ENCODE results near the gene KRTAP10-8. TPM values are rescaled to one million over a fixed set of nuclear protein-coding genes. Genes with fewer than 3 reads are reported as not detected.
A peak's percentile ranks its signal among the peaks of the same experiment; 100 is the strongest.

The KRTAP10-8 gene
- total RNA-seq, 2 donors from 2014 or later = not detected

GRCh38 chr21:44615911-44616590 lies 4.2 kb downstream of the KRTAP10-8 start:
- Histone ChIP-seq H3K4me1 (no peaks in the 10 kb centered on the region), H3K4me3 (no peak overlapping the region), H3K27me3 (no peaks in the 10 kb centered on the region), H3K27ac (no peak overlapping the region), H3K9ac (ENCODE audit: low read depth in 2 of 2, low read length in 2 of 2) (no peak overlapping the region), H3K36me3 (no peaks in the 10 kb centered on the region), H3K9me3 (no peaks in the 10 kb centered on the region)
- TF ChIP-seq CTCF (IDR thresholded peaks at IDR 0.05) = no peak
- DNase-seq = no peak
- intact Hi-C loops (cut with DNase I) = no loop called here

GRCh38 chr21:44616591-44616926 lies 4.7 kb downstream of the KRTAP10-8 start:
- no peaks in the 10 kb centered on the region for H3K36me3 ChIP-seq
- no peak for DNase-seq
- H3K4me3 ChIP-seq = no peak overlapping the region
- no peak overlapping the region for H3K9ac ChIP-seq (ENCODE audit: low read depth in 2 of 2, low read length in 2 of 2)
- H3K9me3 ChIP-seq = no peaks in the 10 kb centered on the region
- intact Hi-C loops (cut with DNase I) = no loop called here
- no peaks in the 10 kb centered on the region for H3K4me1 ChIP-seq
- TF ChIP-seq CTCF (IDR thresholded peaks at IDR 0.05) = no peak
- no peaks in the 10 kb centered on the region for H3K27me3 ChIP-seq
- H3K27ac ChIP-seq = no peak overlapping the region

GRCh38 chr21:44617071-44617501 lies 5.2 kb downstream of the KRTAP10-8 start:
- intact Hi-C loops (cut with DNase I) = no loop called here
- Histone ChIP-seq H3K9ac (ENCODE audit: low read depth in 2 of 2, low read length in 2 of 2) (no peak overlapping the region), H3K9me3 (no peaks in the 10 kb centered on the region), H3K27ac (no peak overlapping the region), H3K4me1 (no peaks in the 10 kb centered on the region), H3K36me3 (no peaks in the 10 kb centered on the region), H3K27me3 (no peaks in the 10 kb centered on the region), H3K4me3 (no peak overlapping the region)
- TF ChIP-seq CTCF (IDR thresholded peaks at IDR 0.05) = no peak
- no peak for DNase-seq

GRCh38 chr21:44618504-44618903 lies 6.6 kb downstream of the KRTAP10-8 start:
- TF ChIP-seq CTCF (IDR thresholded peaks at IDR 0.05) = no peak
- intact Hi-C loops (cut with DNase I) = no loop called here
- Histone ChIP-seq H3K27ac (no peak overlapping the region), H3K9me3 (no peaks in the 10 kb centered on the region), H3K9ac (ENCODE audit: low read depth in 2 of 2, low read length in 2 of 2) (no peak overlapping the region), H3K4me3 (no peak overlapping the region), H3K27me3 (no peaks in the 10 kb centered on the region), H3K36me3 (no peaks in the 10 kb centered on the region), H3K4me1 (no peaks in the 10 kb centered on the region)
- peak; percentile 34 for DNase-seq

- intact Hi-C loops (cut with DNase I) = no loop called here
- Histone ChIP-seq H3K9ac (ENCODE audit: low read depth in 2 of 2, low read length in 2 of 2) (no peak overlapping the region), H3K27me3 (no peaks in the 10 kb centered on the region), H3K27ac (peak overlapping the region; percentile 3), H3K36me3 (no peaks in the 10 kb centered on the region), H3K4me3 (no peak overlapping the region), H3K4me1 (no peaks in the 10 kb centered on the region), H3K9me3 (no peaks in the 10 kb centered on the region)
- no peak for TF ChIP-seq CTCF (IDR thresholded peaks at IDR 0.05)
- DNase-seq = peak; percentile 35
Measured at GRCh38 chr21:44618909-44619308, 7.0 kb downstream of the KRTAP10-8 start.

Measured in colonic mucosa (tissue), 4 donors.